Measurements from ENCODE around the gene ISG15.

ISG15 gene

DNA sequence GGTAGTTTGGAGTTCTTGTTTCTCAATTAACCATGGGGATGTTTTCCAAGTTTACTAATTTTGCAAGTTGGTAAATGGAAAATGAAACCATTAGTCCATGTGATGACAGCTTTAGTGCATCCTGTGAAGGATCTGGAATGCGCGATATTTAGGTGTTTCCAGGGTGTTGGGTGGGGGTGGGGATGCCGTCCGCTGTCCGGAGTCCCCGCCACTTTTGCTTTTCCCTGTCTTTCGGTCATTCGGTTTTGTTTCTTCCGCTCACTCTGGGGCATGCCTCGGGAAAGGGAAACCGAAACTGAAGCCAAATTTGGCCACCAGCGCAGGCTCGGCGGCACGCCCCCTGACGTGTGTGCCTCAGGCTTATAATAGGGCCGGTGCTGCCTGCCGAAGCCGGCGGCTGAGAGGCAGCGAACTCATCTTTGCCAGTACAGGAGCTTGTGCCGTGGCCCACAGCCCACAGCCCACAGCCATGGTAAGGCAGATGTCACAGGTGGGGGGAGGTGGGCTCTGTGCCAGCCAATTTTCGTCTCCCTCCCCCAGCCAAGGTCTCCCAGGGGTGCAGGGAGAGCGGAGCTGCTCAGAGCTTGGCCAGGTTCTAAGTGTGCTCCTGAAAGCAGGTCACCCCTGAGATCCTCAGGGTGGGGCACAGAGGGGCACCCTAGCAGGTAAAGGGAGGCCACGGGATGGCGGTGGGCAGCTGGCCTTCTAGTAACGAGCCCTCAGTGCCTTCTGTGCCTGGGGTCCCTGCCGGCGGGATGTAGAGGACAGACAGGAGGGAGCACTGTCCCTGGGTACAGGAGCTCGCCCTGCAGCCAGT, at the start of gene ISG15:
ISG15 (plus strand) TSS at position 393 of the 817 bp plus-strand sequence; CDS start at position 470, 77 bp downstream.
- peak; percentile 87 for DNase-seq (ENCODE audit: low spot score)

GRCh38 chr1:963746-964525, 49.4 kb upstream of the ISG15 start:
- no peak for DNase-seq (ENCODE audit: low spot score)

DNA sequence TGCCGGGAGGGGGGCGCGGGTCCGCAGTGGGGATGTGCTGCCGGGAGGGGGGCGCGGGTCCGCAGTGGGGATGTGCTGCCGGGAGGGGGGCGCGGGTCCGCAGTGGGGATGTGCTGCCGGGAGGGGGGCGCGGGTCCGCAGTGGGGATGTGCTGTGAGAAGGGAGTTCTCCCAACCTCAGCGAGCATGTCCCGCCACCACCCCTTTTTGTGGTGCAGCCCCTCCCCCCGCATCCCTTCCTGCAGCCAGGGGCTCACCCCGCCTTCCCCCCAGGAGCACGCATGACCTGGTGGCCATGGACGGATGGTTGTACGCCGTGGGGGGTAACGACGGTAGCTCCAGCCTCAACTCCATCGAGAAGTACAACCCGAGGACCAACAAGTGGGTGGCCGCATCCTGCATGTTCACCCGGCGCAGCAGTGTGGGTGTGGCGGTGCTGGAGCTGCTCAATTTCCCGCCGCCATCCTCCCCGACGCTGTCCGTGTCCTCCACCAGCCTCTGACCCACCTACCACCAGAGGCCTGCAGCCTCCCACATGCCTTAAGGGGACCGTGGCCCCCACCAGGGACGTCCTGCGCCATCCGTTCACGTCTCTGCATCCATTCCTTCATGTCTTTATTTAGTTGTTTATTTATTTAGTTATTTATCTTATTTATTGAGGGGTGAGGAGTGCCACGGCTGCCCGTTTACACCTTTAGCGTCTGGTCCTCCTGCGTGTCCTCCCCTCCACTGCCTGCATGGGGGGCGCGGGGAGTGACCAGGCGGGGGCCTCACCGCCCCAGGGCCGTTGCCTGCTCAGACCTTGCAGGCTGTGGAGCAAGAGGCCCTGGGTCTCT, 48.4 kb upstream of the ISG15 start:
- DNase-seq (ENCODE audit: low spot score), result no peak

DNA sequence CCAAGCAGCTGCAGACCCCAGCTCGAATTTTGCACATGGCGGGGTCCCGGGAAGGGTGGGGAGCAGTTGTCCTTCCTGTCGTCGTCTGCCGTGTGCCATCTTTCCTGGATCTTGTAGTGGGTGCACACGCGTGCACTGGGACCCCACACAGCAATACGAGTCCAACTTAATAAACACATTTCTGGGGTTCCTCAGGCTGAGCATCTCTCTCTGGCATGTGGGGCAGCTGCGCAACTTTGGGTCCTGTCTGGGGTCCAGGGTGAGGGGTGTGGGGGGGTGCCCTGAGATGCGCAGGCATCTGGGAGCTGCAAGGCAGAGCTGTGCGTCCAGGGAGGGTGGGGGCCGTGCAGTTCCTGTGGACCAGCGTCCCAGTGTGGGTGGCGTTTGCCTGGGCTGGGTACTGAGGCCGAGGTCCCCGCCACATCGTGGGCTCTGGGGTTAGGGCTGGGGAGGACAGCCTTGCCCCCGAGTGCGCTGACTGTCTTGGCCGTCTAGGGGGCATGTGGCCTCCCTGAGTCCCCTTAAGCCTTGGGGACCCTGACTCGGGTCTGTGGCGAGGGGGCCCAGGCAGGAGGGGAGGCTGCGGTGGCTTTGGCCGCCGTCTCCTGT, 47.7 kb upstream of the ISG15 start:
- DNase-seq (ENCODE audit: low spot score), result no peak

GRCh38 chr1:966135-966703, 47.1 kb upstream of the ISG15 start, which contains the start of gene PLEKHN1:
Gene PLEKHN1 (plus strand): TSS chr1:966482. CDS start chr1:966532, 50 bp downstream.
- no peak for DNase-seq (ENCODE audit: low spot score)

DNA sequence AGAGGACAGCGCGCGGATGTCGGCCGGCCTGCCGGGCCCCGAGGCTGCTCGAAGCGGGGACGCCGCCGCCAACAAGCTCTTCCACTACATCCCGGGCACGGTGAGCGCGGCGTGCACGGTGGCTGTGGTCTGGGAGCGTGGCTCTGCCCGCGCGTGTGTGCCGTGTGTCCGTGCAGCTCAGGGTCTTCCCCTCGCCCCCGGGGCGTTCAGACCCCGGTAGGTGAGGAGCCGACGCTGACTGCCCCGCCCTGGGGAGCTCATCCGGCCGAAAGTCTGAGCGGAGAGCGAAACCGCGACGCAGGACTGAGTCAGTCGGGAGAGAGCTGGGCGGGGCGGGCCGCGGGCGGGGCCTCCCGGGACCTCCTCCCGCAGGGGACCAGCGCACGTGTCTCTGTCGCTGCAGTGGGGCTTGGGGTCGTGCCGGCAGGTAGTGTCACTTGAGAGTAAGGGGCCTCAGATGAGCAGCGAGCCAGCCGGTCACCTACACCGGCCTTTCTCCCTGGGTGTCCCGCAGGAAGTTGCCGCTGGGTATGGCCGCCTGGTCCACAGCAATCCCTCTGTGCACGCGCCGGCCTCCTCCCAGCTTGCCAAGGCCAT, 46.5 kb upstream of the ISG15 start:
- DNase-seq (ENCODE audit: low spot score), result peak; percentile 36

DNA sequence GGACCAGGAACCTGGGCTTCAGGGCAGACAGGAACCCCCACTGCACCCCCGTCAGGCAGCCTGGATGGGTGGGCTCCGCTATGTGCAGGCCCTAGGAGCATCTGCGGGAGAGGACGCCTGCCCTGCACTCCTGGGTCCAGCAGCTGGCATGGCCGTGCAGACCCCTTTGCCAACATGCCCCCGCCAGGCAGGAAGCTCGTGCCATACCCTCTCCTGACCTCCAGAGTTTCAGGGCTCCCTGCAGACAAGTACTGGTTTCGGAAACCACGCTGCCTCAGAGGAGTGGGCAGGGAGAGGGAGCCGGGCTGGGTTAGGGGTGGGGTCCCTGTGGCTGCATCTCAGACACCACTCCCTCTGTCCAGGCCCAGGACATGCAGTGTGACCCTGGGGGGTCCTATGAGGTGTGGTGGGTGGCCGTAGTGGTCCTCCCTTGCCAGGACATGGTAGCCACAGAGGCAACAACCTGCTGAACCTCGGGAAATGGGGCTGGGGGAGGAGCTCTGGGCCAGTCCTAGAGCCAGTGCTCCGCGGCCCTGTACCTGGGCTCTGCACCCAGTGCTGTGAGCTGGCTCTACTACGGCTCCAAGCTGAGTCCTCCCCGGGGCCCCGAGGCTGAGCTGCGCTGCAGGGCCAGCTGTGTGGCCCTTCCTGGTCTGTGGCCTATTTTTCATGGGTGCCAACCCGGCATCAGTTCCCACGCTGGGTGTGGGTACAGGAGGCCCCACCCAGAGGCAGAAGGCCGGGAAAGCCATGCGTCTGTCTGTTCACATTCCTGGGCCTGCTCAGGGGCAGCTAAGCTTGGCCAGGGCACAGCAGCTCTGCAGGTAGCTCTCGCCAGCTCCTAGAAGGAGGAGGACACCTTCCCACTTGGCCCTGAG, 45.6 kb upstream of the ISG15 start:
- DNase-seq (ENCODE audit: low spot score), result no peak

DNA sequence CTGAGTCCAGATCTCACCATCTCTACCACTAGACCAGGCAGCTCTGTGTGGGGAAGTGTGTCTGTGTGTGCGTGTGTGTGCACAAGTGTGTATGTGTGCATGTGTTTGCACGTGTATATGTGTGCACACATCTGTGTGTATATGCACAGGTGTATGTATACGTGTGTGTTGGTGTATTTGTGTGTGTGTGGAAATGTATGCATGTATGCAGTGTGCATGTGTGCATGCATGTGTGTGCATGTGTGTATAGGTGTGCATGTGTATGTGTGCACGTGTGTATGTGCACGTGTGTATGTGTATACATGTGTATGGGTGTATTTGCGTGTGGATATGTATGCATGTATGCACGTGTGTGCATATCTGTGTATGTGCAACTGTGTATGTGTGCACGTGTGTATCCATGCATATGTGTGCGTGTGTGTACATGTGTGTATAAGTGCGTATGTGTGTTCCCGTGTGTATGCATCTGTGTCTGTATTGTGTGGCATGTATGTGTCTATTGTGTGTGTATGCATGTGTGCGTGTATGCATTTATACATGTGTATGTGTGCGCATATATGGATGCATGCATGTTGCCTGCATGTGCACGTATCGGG, 43.9 kb upstream of the ISG15 start:
- DNase-seq (ENCODE audit: low spot score), result no peak

- DNase-seq (ENCODE audit: low spot score), result no peak
Measured at GRCh38 chr1:970242-970972, 42.9 kb upstream of the ISG15 start.

- no peak for DNase-seq (ENCODE audit: low spot score)
Measured at GRCh38 chr1:970973-971730, 42.1 kb upstream of the ISG15 start.

- no peak for DNase-seq (ENCODE audit: low spot score)
Measured at GRCh38 chr1:971751-972506, 41.4 kb upstream of the ISG15 start.

DNA sequence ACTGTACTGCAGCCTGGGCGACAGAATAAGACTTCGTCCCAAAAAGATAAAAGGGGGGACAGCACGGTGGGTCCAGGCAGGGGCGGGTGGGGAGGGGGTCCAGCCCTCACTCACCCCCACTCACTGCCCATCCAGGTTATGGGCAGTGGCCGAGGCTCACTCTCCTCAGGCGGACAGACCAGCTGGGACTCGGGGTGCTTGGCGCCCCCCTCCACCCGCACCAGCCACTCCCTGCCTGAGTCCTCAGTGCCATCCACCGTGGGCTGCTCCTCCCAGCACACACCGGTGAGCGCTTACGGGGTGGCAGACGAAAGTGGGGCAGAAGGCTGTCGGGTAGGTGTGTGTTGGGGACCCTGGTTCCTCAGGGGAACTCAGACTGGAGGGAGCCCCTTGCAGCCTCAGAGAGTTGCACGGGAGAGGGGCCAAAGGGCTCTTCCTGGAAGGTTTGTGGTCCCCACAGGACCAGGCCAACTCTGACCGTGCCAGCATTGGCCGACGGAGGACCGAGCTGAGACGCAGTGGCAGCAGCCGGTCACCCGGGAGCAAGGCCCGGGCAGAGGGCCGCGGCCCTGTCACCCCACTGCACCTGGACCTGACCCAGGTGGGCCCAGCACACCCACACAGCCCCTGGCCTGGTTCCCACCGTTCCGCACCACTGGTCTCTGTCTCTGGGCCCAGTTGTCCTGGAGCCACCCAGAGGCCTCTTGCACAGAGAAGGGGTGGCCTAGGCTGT, 40.4 kb upstream of the ISG15 start:
- no peak for DNase-seq (ENCODE audit: low spot score)

- DNase-seq (ENCODE audit: low spot score), result no peak
Measured at GRCh38 chr1:973459-974292, 39.6 kb upstream of the ISG15 start.

GRCh38 chr1:974293-974640, 39.0 kb upstream of the ISG15 start:
- no peak for DNase-seq (ENCODE audit: low spot score)

- no peak for DNase-seq (ENCODE audit: low spot score)
Measured at GRCh38 chr1:974687-975328, 38.5 kb upstream of the ISG15 start.

Measured in hematopoietic multipotent progenitor cell treated with erythropoietin and hydrocortisone succinate and interleukin-3 and kit ligand, for 15 days (in vitro differentiated cells).